Epidermal melanocyte (primary cell): Measurements from ENCODE around the gene ZBTB49.

ENCODE experiments used
- DNase-seq: peaks from one replicate; pipeline ENCODE4 v3.0.0; 2011; ENCODE audit warnings: low spot score; ENCODE audit not compliant: insufficient read length

Gene ZBTB49

GRCh38 chr4:4355302-4355701, 65.3 kb downstream of the ZBTB49 start:
- DNase-seq = no peak

- DNase-seq = peak; percentile 45
Measured at GRCh38 chr4:4356106-4357041, 66.3 kb downstream of the ZBTB49 start.

GRCh38 chr4:4358093-4358854, 68.2 kb downstream of the ZBTB49 start:
- DNase-seq = peak; percentile 27

GRCh38 chr4:4361883-4362282, 71.8 kb downstream of the ZBTB49 start:
- no peak for DNase-seq

GRCh38 chr4:4362991-4363697, 73.1 kb downstream of the ZBTB49 start:
- DNase-seq = no peak

GRCh38 chr4:4364061-4364460, 74.0 kb downstream of the ZBTB49 start:
- no peak for DNase-seq

GRCh38 chr4:4364486-4365208, 74.6 kb downstream of the ZBTB49 start:
- DNase-seq = no peak

- DNase-seq = no peak
Measured at GRCh38 chr4:4368809-4369580, 78.9 kb downstream of the ZBTB49 start.
